Osteoblast (primary cell): ENCODE measurements around the gene FAHD1. TPM values are rescaled to one million over a fixed set of nuclear protein-coding genes. Genes with fewer than 3 reads are reported as not detected.

Experiments used
- DNase-seq: peaks from one replicate; pipeline ENCODE4 v3.0.0; 2011; ENCODE audit warnings: low spot score, mixed read lengths; ENCODE audit not compliant: insufficient read length; ENCODE audit errors: missing footprints
- H2AFZ ChIP-seq: 2 replicates; pipeline ENCODE4 v1.6.0; 2011; ENCODE audit warnings: mild to moderate bottlenecking, low read length
- H3K27ac ChIP-seq: 2 replicates; pipeline ENCODE4 v1.5.1; 2011; ENCODE audit warnings: mild to moderate bottlenecking, low read depth, low read length, moderate library complexity
- H3K27me3 ChIP-seq: 2 replicates; pipeline ENCODE4 v1.6.0; 2012; ENCODE audit warnings: mild to moderate bottlenecking, control low read depth, inconsistent platforms, low read length, moderate library complexity; ENCODE audit not compliant: insufficient read depth
- H3K36me3 ChIP-seq: 2 replicates; pipeline ENCODE4 v1.5.1; 2011; ENCODE audit warnings: mild to moderate bottlenecking, low read length, control low read depth, moderate library complexity; ENCODE audit not compliant: insufficient read depth
- H3K4me1 ChIP-seq: 2 replicates; pipeline ENCODE4 v1.5.1; 2011; ENCODE audit warnings: mild to moderate bottlenecking, low read length, control low read depth, moderate library complexity; ENCODE audit not compliant: insufficient read depth
- H3K4me2 ChIP-seq: 2 replicates; pipeline ENCODE4 v1.6.0; 2011; ENCODE audit warnings: mild to moderate bottlenecking, low read length; ENCODE audit not compliant: insufficient read depth
- H3K4me3 ChIP-seq: fragments of 200-600 bp; sonication (generic); 3 replicates; pipeline ENCODE4 v1.5.1; 2012; ENCODE audit warnings: mild to moderate bottlenecking, low read length, inconsistent platforms; ENCODE audit not compliant: insufficient read depth
- H3K79me2 ChIP-seq: 2 replicates; pipeline ENCODE4 v1.6.0; 2012; ENCODE audit warnings: mild to moderate bottlenecking, low read length, control low read depth, inconsistent platforms; ENCODE audit not compliant: insufficient read depth
- H3K9me3 ChIP-seq: 2 replicates; pipeline ENCODE4 v1.5.1; 2011; ENCODE audit warnings: low read depth, low read length, control low read depth
- H4K20me1 ChIP-seq: 2 replicates; pipeline ENCODE4 v1.6.0; 2012; ENCODE audit warnings: mild to moderate bottlenecking, low read length, control low read depth; ENCODE audit not compliant: insufficient read depth
- CTCF ChIP-seq: IDR thresholded peaks from 2 replicates; pipeline ENCODE4 v1.5.1; 2011; ENCODE audit warnings: mild to moderate bottlenecking, low read depth, low read length, moderate library complexity; ENCODE audit errors: extremely low read depth
- total RNA-seq: library from RNA; depleted of rRNA; stranded (reverse); fragments of >200 nt; gene quantifications from 2 replicates; pipeline ENCODE4 v1.2.3, GENCODE V29; 2012

Gene FAHD1
- total RNA-seq, 1 donor = 72.7 TPM

GRCh38 chr16:1863681-1864460 lies 36.9 kb downstream of the FAHD1 start:
- no peaks in the 10 kb centered on the region for H3K4me1 ChIP-seq
- H3K4me2 ChIP-seq = no peak overlapping the region
- H3K79me2 ChIP-seq = no peaks in the 10 kb centered on the region
- no peaks in the 10 kb centered on the region for H3K36me3 ChIP-seq
- H4K20me1 ChIP-seq = no peaks in the 10 kb centered on the region
- no peak for DNase-seq
- no peak overlapping the region for H3K27ac ChIP-seq
- H3K27me3 ChIP-seq = peaks cover 53% of the 10 kb centered on the region
- H2AFZ ChIP-seq = no peak overlapping the region
- peak; percentile 60 for TF ChIP-seq CTCF
- no peak overlapping the region for H3K4me3 ChIP-seq
- H3K9me3 ChIP-seq = no peaks in the 10 kb centered on the region

GRCh38 chr16:1865902-1866690 lies 39.1 kb downstream of the FAHD1 start:
- Histone ChIP-seq H3K9me3 (no peaks in the 10 kb centered on the region), H3K4me2 (no peak overlapping the region), H3K36me3 (no peaks in the 10 kb centered on the region), H2AFZ (no peak overlapping the region), H3K4me1 (peaks cover 8% of the 10 kb centered on the region), H3K27me3 (peaks cover 31% of the 10 kb centered on the region), H3K4me3 (no peak overlapping the region), H3K79me2 (no peaks in the 10 kb centered on the region), H3K27ac (no peak overlapping the region), H4K20me1 (no peaks in the 10 kb centered on the region)
- TF ChIP-seq CTCF = no peak
- DNase-seq = no peak

GRCh38 chr16:1870365-1871082 lies 43.5 kb downstream of the FAHD1 start:
- peak overlapping the region; percentile 14 for H3K4me2 ChIP-seq
- no peak overlapping the region for H3K4me3 ChIP-seq
- no peak overlapping the region for H3K27ac ChIP-seq
- no peak for TF ChIP-seq CTCF
- DNase-seq = peak; percentile 89
- no peaks in the 10 kb centered on the region for H3K79me2 ChIP-seq
- no peaks in the 10 kb centered on the region for H3K9me3 ChIP-seq
- peaks cover 29% of the 10 kb centered on the region for H3K27me3 ChIP-seq
- H4K20me1 ChIP-seq = no peaks in the 10 kb centered on the region
- peaks cover 8% of the 10 kb centered on the region for H3K4me1 ChIP-seq
- no peaks in the 10 kb centered on the region for H3K36me3 ChIP-seq
- no peak overlapping the region for H2AFZ ChIP-seq
